ENCODE results near the gene BLOC1S5. TPM values are rescaled to one million over a fixed set of nuclear protein-coding genes. Genes with fewer than 3 reads are reported as not detected.

BLOC1S5 gene
- total and polyA plus RNA-seq, 5 donors from 2014 or later, result 11.3 to 31.9 (median 28.2) TPM

DNA sequence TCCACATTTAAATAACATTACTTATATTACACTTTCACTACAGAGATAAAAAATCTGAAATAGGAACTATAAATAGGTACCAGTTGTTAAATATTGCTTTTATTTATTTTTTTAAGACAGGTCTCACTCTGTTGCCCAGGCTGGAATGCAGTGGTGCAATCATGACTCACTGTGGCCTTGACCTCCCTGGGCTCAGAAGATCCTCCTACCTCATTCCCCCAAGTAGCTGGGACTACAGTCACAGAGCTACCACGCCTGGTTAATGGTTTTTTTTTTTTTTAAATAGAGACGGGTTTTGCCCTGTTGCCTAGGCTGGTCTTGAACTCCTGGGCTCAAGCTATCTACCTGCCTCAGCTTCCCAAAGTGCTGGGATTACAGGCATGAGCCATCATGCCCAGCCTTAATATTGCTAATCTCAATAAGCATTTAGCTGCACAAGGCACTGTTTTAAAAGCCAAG, 20.9 kb upstream of the BLOC1S5 start:
- ATAC-seq (ENCODE audit: low read depth in 2 of 2) (no peak), DNase-seq (no peak)
- Mint-ChIP-seq H3K9me3 (peaks cover 0 to 4% (median 0%) of the 10 kb centered on the region in 7 donors), H3K4me1 (peaks cover 5 to 20% (median 12%) of the 10 kb centered on the region in 4 donors), H3K36me3 (peaks cover 53% of the 10 kb centered on the region), H3K27ac (no peak overlapping the region), H3K4me3 (no peak overlapping the region), H3K27me3 (no peaks in the 10 kb centered on the region)
- Histone ChIP-seq H3K4me3 (ENCODE audit: low read depth, low read length) (no peak overlapping the region), H3K9me3 (ENCODE audit: control insufficient read depth in 2 of 2, low read length in 2 of 2) (no peaks in the 10 kb centered on the region), H3K27me3 (ENCODE audit: control insufficient read depth, insufficient read depth, low read length) (no peaks in the 10 kb centered on the region), H3K4me1 (ENCODE audit: control insufficient read depth, insufficient read depth, low read length, poor library complexity, severe bottlenecking) (no peaks in the 10 kb centered on the region), H3K36me3 (ENCODE audit: control insufficient read depth, insufficient read depth, low read length) (peaks cover 53% of the 10 kb centered on the region), H3K27ac (ENCODE audit: insufficient read depth, low read length, poor library complexity, severe bottlenecking) (no peak overlapping the region)

DNA sequence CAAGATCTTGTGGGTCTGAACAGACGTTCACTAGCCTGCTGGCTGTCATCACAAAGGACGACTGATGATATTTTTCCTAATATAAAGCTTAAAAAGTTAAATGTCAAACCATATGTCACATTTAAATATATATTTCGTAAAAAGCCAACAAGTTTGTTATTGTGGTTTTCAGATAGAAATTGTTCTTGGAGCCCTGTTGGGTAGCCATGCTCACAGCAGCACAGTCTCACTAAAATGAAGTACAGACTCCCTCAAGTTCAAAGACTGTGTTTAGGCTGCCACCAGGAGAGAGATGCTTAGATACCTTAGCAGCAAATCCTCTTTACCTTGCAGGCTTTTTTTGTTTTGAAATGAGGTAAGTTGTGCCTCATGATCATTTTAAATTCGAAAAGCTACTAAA, 20.4 kb upstream of the BLOC1S5 start:
- Mint-ChIP-seq H3K27me3 (no peaks in the 10 kb centered on the region), H3K27ac (no peak overlapping the region), H3K9me3 (peaks cover 0 to 4% (median 0%) of the 10 kb centered on the region in 7 donors), H3K4me3 (no peak overlapping the region), H3K36me3 (peaks cover 55% of the 10 kb centered on the region), H3K4me1 (peaks cover 5 to 21% (median 14%) of the 10 kb centered on the region in 4 donors)
- H3K36me3 ChIP-seq (ENCODE audit: control insufficient read depth, insufficient read depth, low read length), result peaks cover 48% of the 10 kb centered on the region
- no peaks in the 10 kb centered on the region for H3K4me1 ChIP-seq (ENCODE audit: control insufficient read depth, insufficient read depth, low read length, poor library complexity, severe bottlenecking)
- no peaks in the 10 kb centered on the region for H3K27me3 ChIP-seq (ENCODE audit: control insufficient read depth, insufficient read depth, low read length)
- H3K9me3 ChIP-seq (ENCODE audit: control insufficient read depth in 2 of 2, low read length in 2 of 2), result no peaks in the 10 kb centered on the region
- DNase-seq (no peak), ATAC-seq (ENCODE audit: low read depth in 2 of 2) (no peak)
- H3K4me3 ChIP-seq (ENCODE audit: low read depth, low read length), result no peak overlapping the region
- no peak overlapping the region for H3K27ac ChIP-seq (ENCODE audit: insufficient read depth, low read length, poor library complexity, severe bottlenecking)

DNA sequence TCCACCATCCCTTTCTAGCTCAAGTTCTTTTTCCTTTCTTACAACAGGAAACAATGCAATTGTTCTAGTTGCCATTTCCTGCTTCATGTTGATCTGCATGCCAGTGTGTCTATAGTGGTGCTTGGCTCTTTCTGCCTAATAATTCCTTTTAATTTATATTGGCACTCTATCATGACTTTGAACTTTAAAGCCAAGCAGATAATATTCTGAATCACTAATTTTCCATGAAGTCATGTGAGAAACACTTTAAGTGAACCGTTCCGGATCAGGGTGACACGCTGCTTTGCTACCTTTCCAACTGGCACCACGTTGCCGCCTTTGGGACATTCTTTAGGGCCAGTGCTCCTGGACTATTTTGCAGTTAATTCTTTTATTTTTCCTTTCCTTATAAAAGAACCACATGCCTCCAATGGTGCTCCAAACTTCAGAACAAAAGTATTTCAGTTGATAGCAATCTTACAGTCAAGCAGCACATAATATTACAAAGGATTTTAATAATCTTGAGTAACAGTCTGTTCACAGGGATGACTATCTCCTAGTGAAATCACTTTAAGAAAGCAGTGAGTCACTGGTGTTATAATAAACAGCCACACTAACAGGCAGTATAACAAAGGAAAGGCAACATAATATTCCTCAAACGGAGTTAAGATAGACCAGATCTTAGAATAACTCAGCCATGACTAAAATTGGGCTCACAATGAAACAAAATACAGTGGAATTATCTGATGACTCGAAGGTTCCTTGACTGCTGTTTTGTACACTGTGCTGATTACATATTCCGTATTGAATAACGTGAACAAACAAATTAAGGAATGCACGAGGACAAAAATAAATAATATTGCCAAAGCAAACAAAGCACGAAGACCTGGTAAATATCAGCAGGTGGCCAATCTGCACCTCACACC, 19.0 kb upstream of the BLOC1S5 start:
- H3K4me3 Mint-ChIP-seq, result no peak overlapping the region
- H3K9me3 Mint-ChIP-seq, result peaks cover 0 to 2% (median 0%) of the 10 kb centered on the region in 7 donors
- H3K27me3 Mint-ChIP-seq, result no peaks in the 10 kb centered on the region
- no peaks in the 10 kb centered on the region for H3K9me3 ChIP-seq (ENCODE audit: control insufficient read depth in 2 of 2, low read length in 2 of 2)
- no peak for ATAC-seq (ENCODE audit: low read depth in 2 of 2)
- H3K4me3 ChIP-seq (ENCODE audit: low read depth, low read length), result no peak overlapping the region
- H3K4me1 Mint-ChIP-seq, result peaks cover 5 to 26% (median 14%) of the 10 kb centered on the region in 4 donors
- H3K27me3 ChIP-seq (ENCODE audit: control insufficient read depth, insufficient read depth, low read length), result no peaks in the 10 kb centered on the region
- peaks cover 37% of the 10 kb centered on the region for H3K36me3 ChIP-seq (ENCODE audit: control insufficient read depth, insufficient read depth, low read length)
- no peak for DNase-seq
- no peak overlapping the region for H3K27ac ChIP-seq (ENCODE audit: insufficient read depth, low read length, poor library complexity, severe bottlenecking)
- no peak overlapping the region for H3K27ac Mint-ChIP-seq
- no peaks in the 10 kb centered on the region for H3K4me1 ChIP-seq (ENCODE audit: control insufficient read depth, insufficient read depth, low read length, poor library complexity, severe bottlenecking)
- peaks cover 46% of the 10 kb centered on the region for H3K36me3 Mint-ChIP-seq

DNA sequence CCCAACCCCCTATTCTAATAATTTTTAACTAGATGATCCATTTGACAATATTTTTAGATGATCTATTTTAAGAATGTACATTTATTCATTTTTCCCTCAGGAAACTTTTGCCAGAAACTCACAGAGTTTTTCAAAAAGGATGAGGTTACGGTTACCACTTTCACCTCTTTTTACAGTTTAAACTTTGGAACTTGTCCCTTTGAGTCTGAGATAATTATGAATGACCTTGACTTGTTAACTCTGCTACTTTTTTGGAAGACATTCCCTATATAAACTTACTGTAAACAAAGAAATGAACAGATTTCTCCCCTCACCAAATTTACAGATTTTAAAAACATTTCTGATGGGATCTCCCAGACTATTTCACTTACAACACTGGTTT, 18.4 kb upstream of the BLOC1S5 start:
- H3K4me1 ChIP-seq (ENCODE audit: control insufficient read depth, insufficient read depth, low read length, poor library complexity, severe bottlenecking), result no peaks in the 10 kb centered on the region
- no peaks in the 10 kb centered on the region for H3K27me3 Mint-ChIP-seq
- H3K27me3 ChIP-seq (ENCODE audit: control insufficient read depth, insufficient read depth, low read length), result no peaks in the 10 kb centered on the region
- DNase-seq (no peak), ATAC-seq (ENCODE audit: low read depth in 2 of 2) (no peak)
- no peak overlapping the region for H3K27ac ChIP-seq (ENCODE audit: insufficient read depth, low read length, poor library complexity, severe bottlenecking)
- peaks cover 0 to 2% (median 0%) of the 10 kb centered on the region in 7 donors for H3K9me3 Mint-ChIP-seq
- peaks cover 43% of the 10 kb centered on the region for H3K36me3 Mint-ChIP-seq
- H3K4me3 Mint-ChIP-seq, result no peak overlapping the region
- peaks cover 32% of the 10 kb centered on the region for H3K36me3 ChIP-seq (ENCODE audit: control insufficient read depth, insufficient read depth, low read length)
- H3K27ac Mint-ChIP-seq, result no peak overlapping the region
- no peak overlapping the region for H3K4me3 ChIP-seq (ENCODE audit: low read depth, low read length)
- peaks cover 5 to 30% (median 14%) of the 10 kb centered on the region in 4 donors for H3K4me1 Mint-ChIP-seq
- H3K9me3 ChIP-seq (ENCODE audit: control insufficient read depth in 2 of 2, low read length in 2 of 2), result no peaks in the 10 kb centered on the region

DNA sequence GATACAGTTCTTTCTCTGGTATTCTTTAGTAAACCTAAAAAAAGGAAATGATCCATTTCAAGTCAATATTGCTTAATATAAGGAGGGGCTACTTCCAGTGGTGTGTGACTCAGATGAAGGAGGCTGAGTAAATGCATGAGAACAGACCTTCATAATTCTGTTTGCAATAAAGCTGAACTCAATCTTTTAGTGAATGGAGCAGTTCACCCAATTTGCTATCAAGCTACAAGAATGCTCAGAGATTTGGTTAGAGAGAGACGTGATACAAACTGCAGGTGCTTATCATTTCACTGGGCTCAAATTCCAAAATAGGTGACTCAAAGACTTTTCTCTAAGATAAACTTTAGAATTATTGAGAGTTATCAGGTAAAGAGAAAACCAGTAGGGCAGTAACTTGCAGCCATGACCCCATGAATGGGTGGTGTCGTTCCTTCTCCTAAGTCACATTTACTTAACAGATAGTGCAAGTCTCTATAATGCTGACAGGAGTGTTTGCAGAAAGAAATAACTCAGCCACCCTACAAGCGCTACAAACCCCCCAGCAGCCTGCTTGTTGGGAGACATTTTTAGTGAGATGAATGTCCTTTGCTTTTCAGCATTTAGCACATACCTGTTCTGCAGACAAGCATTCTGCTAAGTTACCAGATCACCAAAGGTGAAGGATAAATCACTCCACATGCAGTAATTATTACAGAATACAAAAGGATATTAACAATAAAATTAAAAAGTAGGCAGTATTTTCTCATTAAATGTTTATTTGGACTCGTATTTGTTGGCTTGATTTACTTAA, 16.4 kb upstream of the BLOC1S5 start:
- Histone ChIP-seq H3K27ac (ENCODE audit: insufficient read depth, low read length, poor library complexity, severe bottlenecking) (no peak overlapping the region), H3K4me3 (ENCODE audit: low read depth, low read length) (no peak overlapping the region), H3K27me3 (ENCODE audit: control insufficient read depth, insufficient read depth, low read length) (no peaks in the 10 kb centered on the region), H3K9me3 (ENCODE audit: control insufficient read depth in 2 of 2, low read length in 2 of 2) (no peaks in the 10 kb centered on the region), H3K36me3 (ENCODE audit: control insufficient read depth, insufficient read depth, low read length) (peaks cover 16% of the 10 kb centered on the region), H3K4me1 (ENCODE audit: control insufficient read depth, insufficient read depth, low read length, poor library complexity, severe bottlenecking) (no peaks in the 10 kb centered on the region)
- DNase-seq (no peak), ATAC-seq (ENCODE audit: low read depth in 2 of 2) (no peak)
- Mint-ChIP-seq H3K36me3 (peaks cover 29% of the 10 kb centered on the region), H3K27me3 (no peaks in the 10 kb centered on the region), H3K4me3 (no peak overlapping the region), H3K9me3 (no peaks in the 10 kb centered on the region), H3K27ac (peak overlapping the region in 1 of 3 donors; percentile 6), H3K4me1 (peaks cover 0 to 30% (median 10%) of the 10 kb centered on the region in 4 donors)

DNA sequence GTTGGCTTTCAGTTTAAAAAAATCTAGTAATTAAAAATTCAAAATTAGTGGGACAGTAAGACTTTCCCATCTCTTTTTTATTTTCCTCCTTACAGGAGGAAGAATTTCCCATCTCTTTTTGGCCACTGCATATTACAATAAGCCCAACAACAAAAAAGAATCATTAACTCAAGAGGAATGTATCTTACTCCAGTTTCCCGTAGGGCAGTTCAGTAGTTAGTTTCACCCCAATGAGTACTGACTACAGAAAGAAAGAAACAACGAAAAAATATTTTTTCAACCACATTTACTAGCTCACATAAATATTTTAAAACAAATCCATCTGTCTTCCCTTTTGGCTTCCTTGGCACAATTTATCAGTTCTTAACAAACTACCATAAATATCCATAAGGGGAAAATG, 14.9 kb upstream of the BLOC1S5 start:
- H3K4me1 Mint-ChIP-seq, result peaks cover 0 to 29% (median 11%) of the 10 kb centered on the region in 4 donors
- no peak overlapping the region for H3K4me3 Mint-ChIP-seq
- no peaks in the 10 kb centered on the region for H3K27me3 Mint-ChIP-seq

DNA sequence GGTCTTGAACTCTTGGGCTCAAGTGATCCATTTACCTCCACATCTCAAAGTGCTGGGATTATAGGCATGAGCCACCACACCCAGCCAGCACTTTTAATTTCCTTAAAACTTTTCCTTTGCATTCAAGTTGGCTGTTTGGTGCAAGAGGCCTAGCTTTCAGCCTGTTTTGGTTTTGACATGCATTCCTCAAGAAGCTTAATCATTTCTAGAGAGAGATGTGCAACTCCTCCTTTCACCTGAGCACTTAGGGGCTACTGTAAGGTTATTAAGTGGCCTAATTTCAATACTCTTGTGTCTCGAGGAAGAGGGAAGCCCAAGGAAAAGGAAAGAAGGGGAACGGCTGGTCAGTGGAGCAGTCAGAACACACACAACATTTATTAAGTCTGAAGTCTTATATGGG, 13.8 kb upstream of the BLOC1S5 start:
- H3K27ac Mint-ChIP-seq, result no peak overlapping the region
- no peaks in the 10 kb centered on the region for H3K27me3 ChIP-seq (ENCODE audit: control insufficient read depth, insufficient read depth, low read length)
- peaks cover 10% of the 10 kb centered on the region for H3K36me3 ChIP-seq (ENCODE audit: control insufficient read depth, insufficient read depth, low read length)
- no peaks in the 10 kb centered on the region for H3K4me1 ChIP-seq (ENCODE audit: control insufficient read depth, insufficient read depth, low read length, poor library complexity, severe bottlenecking)
- no peak overlapping the region for H3K4me3 ChIP-seq (ENCODE audit: low read depth, low read length)
- no peaks in the 10 kb centered on the region for H3K27me3 Mint-ChIP-seq
- H3K9me3 ChIP-seq (ENCODE audit: control insufficient read depth in 2 of 2, low read length in 2 of 2), result no peaks in the 10 kb centered on the region
- H3K4me3 Mint-ChIP-seq, result no peak overlapping the region
- peaks cover 0 to 25% (median 6%) of the 10 kb centered on the region in 4 donors for H3K4me1 Mint-ChIP-seq
- ATAC-seq (ENCODE audit: low read depth in 2 of 2), result no peak
- peaks cover 23% of the 10 kb centered on the region for H3K36me3 Mint-ChIP-seq
- H3K27ac ChIP-seq (ENCODE audit: insufficient read depth, low read length, poor library complexity, severe bottlenecking), result no peak overlapping the region
- DNase-seq, result no peak
- H3K9me3 Mint-ChIP-seq, result no peaks in the 10 kb centered on the region

More for the DNA sequence above, 14.9 kb upstream of the BLOC1S5 start:
- no peak for DNase-seq
- Histone ChIP-seq H3K36me3 (ENCODE audit: control insufficient read depth, insufficient read depth, low read length) (peaks cover 16% of the 10 kb centered on the region), H3K4me1 (ENCODE audit: control insufficient read depth, insufficient read depth, low read length, poor library complexity, severe bottlenecking) (no peaks in the 10 kb centered on the region), H3K27ac (ENCODE audit: insufficient read depth, low read length, poor library complexity, severe bottlenecking) (no peak overlapping the region), H3K4me3 (ENCODE audit: low read depth, low read length) (no peak overlapping the region), H3K27me3 (ENCODE audit: control insufficient read depth, insufficient read depth, low read length) (no peaks in the 10 kb centered on the region), H3K9me3 (ENCODE audit: control insufficient read depth in 2 of 2, low read length in 2 of 2) (no peaks in the 10 kb centered on the region)
- ATAC-seq (ENCODE audit: low read depth in 2 of 2), result no peak
- Mint-ChIP-seq H3K27ac (no peak overlapping the region), H3K36me3 (peaks cover 29% of the 10 kb centered on the region), H3K9me3 (no peaks in the 10 kb centered on the region)

Measured in CD4-positive, CD25-positive, alpha-beta regulatory T cell (primary cell).